HG03575 (cell line): ENCODE data around the gene HBP1.

ENCODE experiments used
- ATAC-seq: cut with Tn5 transposase; IDR thresholded peaks from one replicate; pipeline ENCODE4 v1.9.1; 2021; ENCODE audit not compliant: unreplicated experiment, insufficient number of reproducible peaks, low FRiP score; ENCODE audit errors: extremely low read depth

Gene HBP1

GRCh38 chr7:107251963-107252362 lies 83.2 kb downstream of the HBP1 start:
- ATAC-seq = no peak
